HL-60 (cell line): ENCODE results near the gene FAM174C.

Source experiments
- DNase-seq, 2 experiments: peaks; one replicate each; pipeline ENCODE4 v3.0.0-alpha.2; 2010 to 2020; ENCODE audit warnings: low read depth in 1 of 2, low spot score in 1 of 2
- H3K27ac ChIP-seq: fragments of 250-450 bp; sonication (Bioruptor Pico); replicated peaks from 2 replicates; pipeline ENCODE4 v1.5.1; 2020; ENCODE audit warnings: mild to moderate bottlenecking, moderate library complexity
- H3K27me3 ChIP-seq: fragments of 250-450 bp; sonication (Bioruptor Pico); 2 replicates; pipeline ENCODE4 v1.5.1; 2021; ENCODE audit warnings: mild to moderate bottlenecking, moderate library complexity; ENCODE audit not compliant: insufficient read depth, poor library complexity, severe bottlenecking
- H3K4me3 ChIP-seq: replicated peaks from 2 replicates; pipeline ENCODE4 v1.5.1; 2011; ENCODE audit warnings: mild to moderate bottlenecking, control low read depth, low read length; ENCODE audit not compliant: insufficient read depth
- CTCF ChIP-seq: IDR thresholded peaks from one replicate; pipeline ENCODE4 v1.5.1; 2011; ENCODE audit warnings: low read length, control low read depth, inconsistent platforms; ENCODE audit not compliant: insufficient read depth
- GABPA ChIP-seq: IDR thresholded peaks from 2 replicates; pipeline ENCODE4 v1.6.1; 2012; ENCODE audit warnings: low read depth
- POLR2AphosphoS5 ChIP-seq: IDR thresholded peaks from 2 replicates; pipeline ENCODE4 v1.6.1; 2012; ENCODE audit warnings: low read depth
- REST ChIP-seq: IDR thresholded peaks from 2 replicates; pipeline ENCODE4 v1.6.1; 2012; ENCODE audit warnings: low read depth; ENCODE audit not compliant: insufficient replicate concordance
- SPI1 ChIP-seq: IDR thresholded peaks from 2 replicates; pipeline ENCODE4 v1.6.1; 2012; ENCODE audit warnings: low read depth, mild to moderate bottlenecking, borderline replicate concordance

The FAM174C gene

GRCh38 chr19:1262623-1263123 is 12.7 kb upstream of the FAM174C start:
- H3K27me3 ChIP-seq, result no peaks in the 10 kb centered on the region
- no peak overlapping the region for H3K4me3 ChIP-seq
- no peak overlapping the region for H3K27ac ChIP-seq
- TF ChIP-seq SPI1 (no peak), REST (no peak), GABPA (no peak), CTCF (no peak), POLR2AphosphoS5 (no peak)
- DNase-seq, result no peak

DNA sequence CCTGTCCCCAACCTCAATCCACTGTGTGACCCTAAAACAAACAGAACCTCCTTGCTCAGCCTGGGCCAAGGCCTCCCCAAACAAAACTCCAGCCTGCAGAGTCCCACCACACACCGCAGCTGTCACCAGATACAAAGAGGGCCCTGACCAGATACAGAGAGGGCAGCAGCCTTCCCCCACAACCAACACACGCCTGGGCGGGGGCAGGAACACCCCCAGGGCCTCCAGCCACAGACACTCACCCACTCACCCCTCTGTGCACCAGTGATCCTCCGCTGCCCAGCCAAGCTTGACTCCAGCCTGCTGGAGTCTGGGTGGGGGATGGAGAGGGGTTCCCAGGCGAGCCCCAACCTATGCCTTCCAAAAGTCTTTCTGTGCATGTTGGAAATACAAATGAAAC is 12.1 kb upstream of the FAM174C start:
- Histone ChIP-seq H3K27ac (no peak overlapping the region), H3K4me3 (no peak overlapping the region), H3K27me3 (no peaks in the 10 kb centered on the region)
- TF ChIP-seq GABPA (no peak), CTCF (no peak), REST (no peak), SPI1 (no peak), POLR2AphosphoS5 (no peak)
- no peak for DNase-seq

- TF ChIP-seq REST (no peak), GABPA (no peak), POLR2AphosphoS5 (no peak), SPI1 (no peak), CTCF (no peak)
- H3K27me3 ChIP-seq, result no peaks in the 10 kb centered on the region
- DNase-seq, result no peak
- H3K4me3 ChIP-seq, result no peak overlapping the region
- H3K27ac ChIP-seq, result no peak overlapping the region
Observed at GRCh38 chr19:1264801-1265614, 10.3 kb upstream of the FAM174C start.
